HepG2 (cell line): ENCODE results near the gene KHK. TPM values are rescaled to one million over a fixed set of nuclear protein-coding genes. Genes with fewer than 3 reads are reported as not detected.

Experiments
- ARNT2 ChIP-seq: sonication (generic); formaldehyde crosslinking; IDR thresholded peaks from 2 replicates; pipeline ENCODE4 v1.8.0; 2022; ENCODE audit warnings: mild to moderate bottlenecking, low read depth, missing genetic modification reagents, moderate library complexity
- PAX8 ChIP-seq: sonication (generic); formaldehyde crosslinking; IDR thresholded peaks from 2 replicates; pipeline ENCODE4 v1.8.0; 2022; ENCODE audit warnings: mild to moderate bottlenecking, missing genetic modification reagents, borderline replicate concordance
- RAD21 ChIP-seq: fragments of 450-650 bp; formaldehyde crosslinking; IDR thresholded peaks from 2 replicates; pipeline ENCODE4 v1.5.0; 2020; ENCODE audit warnings: mild to moderate bottlenecking
- SNRNP70 ChIP-seq: fragments of 200-400 bp; formaldehyde crosslinking; IDR thresholded peaks from 2 replicates; pipeline ENCODE4 v1.6.1; 2017; ENCODE audit warnings: mild to moderate bottlenecking, low read depth, low read length, moderate library complexity
- ZNF460 ChIP-seq: sonication (generic); formaldehyde crosslinking; IDR thresholded peaks from 2 replicates; pipeline ENCODE4 v1.5.1; 2020; ENCODE audit warnings: missing genetic modification reagents, mild to moderate bottlenecking, borderline replicate concordance
- ZNF549 ChIP-seq: sonication (generic); formaldehyde crosslinking; IDR thresholded peaks from 2 replicates; pipeline ENCODE4 v1.5.0; 2020; ENCODE audit warnings: missing genetic modification reagents
- ZNF589 ChIP-seq: sonication (generic); formaldehyde crosslinking; conservative IDR thresholded peaks from 2 replicates; pipeline ENCODE4 v1.8.0; 2022; ENCODE audit warnings: mild to moderate bottlenecking, moderate library complexity, missing genetic modification reagents
- ZNF607 ChIP-seq: sonication (generic); formaldehyde crosslinking; IDR thresholded peaks from 2 replicates; pipeline ENCODE4 v1.5.1; 2020; ENCODE audit warnings: missing genetic modification reagents, mild to moderate bottlenecking, borderline replicate concordance
- ZNF749 ChIP-seq: sonication (generic); formaldehyde crosslinking; IDR thresholded peaks from 2 replicates; pipeline ENCODE4 v1.8.0; 2022; ENCODE audit warnings: mild to moderate bottlenecking, missing genetic modification reagents, moderate library complexity, borderline replicate concordance
- ZNF766 ChIP-seq: sonication (generic); formaldehyde crosslinking; IDR thresholded peaks from 2 replicates; pipeline ENCODE4 v1.5.0; 2020; ENCODE audit warnings: missing genetic modification reagents, borderline replicate concordance
- polyA plus RNA-seq, 8 experiments: library from polyadenylated mRNA; depleted of rRNA in 3 of 8; stranded (reverse) in 7 of 8; unstranded in 1 of 8; fragments of >200 nt; fragmentation: Illumina TruSeq in 4 of 8; extraction: Trizol in 4 of 8; gene quantifications; 2 replicates each; pipeline versions ENCODE4 v1.2.1 to v1.2.3, GENCODE V29; 2011 to 2016; ENCODE audit warnings: low read depth in 4 of 8, missing spikeins in 1 of 8, mixed read lengths in 1 of 8; ENCODE audit not compliant: insufficient read depth in 1 of 8
- total RNA-seq, 5 experiments: library from RNA; depleted of rRNA; stranded (reverse); fragments of >200 nt; fragmentation: Illumina TruSeq; extraction: Trizol; gene quantifications; 2 replicates each; pipeline ENCODE4 v1.2.3, GENCODE V29; 2016; ENCODE audit warnings: low read depth in 1 of 5
- TF ChIP-seq, protein P1 (sequence below): sonication (generic); formaldehyde crosslinking; IDR thresholded peaks from 2 replicates; pipeline ENCODE4 v1.5.1; 2020; ENCODE audit warnings: mild to moderate bottlenecking, missing genetic modification reagents
- TF ChIP-seq, protein P2 (sequence below): sonication (generic); formaldehyde crosslinking; IDR thresholded peaks from 2 replicates; pipeline ENCODE4 v1.4.0; 2020; ENCODE audit warnings: missing genetic modification reagents, borderline replicate concordance
- TF ChIP-seq, protein P3 (sequence below): sonication (generic); formaldehyde crosslinking; IDR thresholded peaks from 2 replicates; pipeline ENCODE4 v1.4.0; 2020; ENCODE audit warnings: low read depth, missing genetic modification reagents
- TF ChIP-seq, protein P4 (sequence below), 2 experiments: fragments of 450-650 bp in 1 of 2; sonication (generic) in 1 of 2; formaldehyde crosslinking; IDR thresholded peaks; 2 replicates each; pipeline versions ENCODE4 v1.5.0 to v1.8.0; 2020 to 2022; ENCODE audit warnings: mild to moderate bottlenecking in 1 of 2, missing genetic modification reagents in 1 of 2
- TF ChIP-seq, protein P5 (sequence below): sonication (generic); formaldehyde crosslinking; IDR thresholded peaks from 2 replicates; pipeline ENCODE4 v1.8.0; 2022; ENCODE audit warnings: missing genetic modification reagents, mild to moderate bottlenecking, inconsistent platforms, borderline replicate concordance

Gene KHK
- total and polyA plus RNA-seq, 2 of the 13 experiments (the other 11 are each of a cell fraction or from before 2014, with no cell fraction given): 40.9 to 99.2 TPM

DNA sequence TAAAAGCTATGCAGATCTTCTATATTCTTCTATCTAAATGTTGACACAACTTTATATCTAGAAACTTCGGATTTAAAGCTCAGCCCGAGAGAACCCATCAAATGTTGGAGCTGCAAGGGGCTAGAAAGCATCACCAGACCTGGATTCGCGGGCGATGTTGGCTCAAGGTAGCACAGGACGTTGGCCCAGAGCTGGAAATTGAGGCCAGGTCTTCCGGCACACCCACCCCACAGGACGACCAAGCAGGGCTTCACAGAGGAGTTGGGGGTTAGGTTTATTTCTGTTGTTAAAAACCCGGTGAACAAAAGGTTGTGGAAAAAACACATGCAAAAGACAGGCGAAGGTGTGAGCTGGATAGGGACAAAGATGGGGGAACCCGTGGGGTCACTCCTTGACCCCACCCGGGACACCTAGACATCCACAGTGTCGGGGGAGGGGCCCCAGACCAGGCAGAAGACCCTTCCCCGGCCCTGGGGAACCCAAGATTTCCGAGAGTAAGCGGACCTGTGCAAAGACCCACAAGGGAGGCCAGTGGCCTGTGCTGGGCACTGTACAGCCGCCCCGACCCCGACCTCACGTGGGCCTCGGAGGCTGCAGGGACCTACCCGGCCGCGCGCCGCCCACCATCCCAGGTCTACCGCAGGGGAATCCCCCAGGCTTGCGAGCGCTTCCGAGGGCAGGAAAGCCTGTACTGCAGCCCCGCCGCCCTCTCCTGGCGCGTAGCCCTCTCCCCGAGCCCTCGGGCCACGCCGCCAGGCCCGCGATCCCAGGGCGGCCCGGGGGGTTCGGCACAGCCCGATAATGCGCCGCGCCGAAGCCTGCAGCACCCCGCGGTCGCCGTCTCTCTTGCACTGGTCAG is 36.9 kb upstream of the KHK start (continued):
- TF ChIP-seq ZNF460: no peak
- TF ChIP-seq ZNF766: 0 out of 2 replicates have a peak, but pooled peaks have one; percentile 22
- TF ChIP-seq, protein P1, sequence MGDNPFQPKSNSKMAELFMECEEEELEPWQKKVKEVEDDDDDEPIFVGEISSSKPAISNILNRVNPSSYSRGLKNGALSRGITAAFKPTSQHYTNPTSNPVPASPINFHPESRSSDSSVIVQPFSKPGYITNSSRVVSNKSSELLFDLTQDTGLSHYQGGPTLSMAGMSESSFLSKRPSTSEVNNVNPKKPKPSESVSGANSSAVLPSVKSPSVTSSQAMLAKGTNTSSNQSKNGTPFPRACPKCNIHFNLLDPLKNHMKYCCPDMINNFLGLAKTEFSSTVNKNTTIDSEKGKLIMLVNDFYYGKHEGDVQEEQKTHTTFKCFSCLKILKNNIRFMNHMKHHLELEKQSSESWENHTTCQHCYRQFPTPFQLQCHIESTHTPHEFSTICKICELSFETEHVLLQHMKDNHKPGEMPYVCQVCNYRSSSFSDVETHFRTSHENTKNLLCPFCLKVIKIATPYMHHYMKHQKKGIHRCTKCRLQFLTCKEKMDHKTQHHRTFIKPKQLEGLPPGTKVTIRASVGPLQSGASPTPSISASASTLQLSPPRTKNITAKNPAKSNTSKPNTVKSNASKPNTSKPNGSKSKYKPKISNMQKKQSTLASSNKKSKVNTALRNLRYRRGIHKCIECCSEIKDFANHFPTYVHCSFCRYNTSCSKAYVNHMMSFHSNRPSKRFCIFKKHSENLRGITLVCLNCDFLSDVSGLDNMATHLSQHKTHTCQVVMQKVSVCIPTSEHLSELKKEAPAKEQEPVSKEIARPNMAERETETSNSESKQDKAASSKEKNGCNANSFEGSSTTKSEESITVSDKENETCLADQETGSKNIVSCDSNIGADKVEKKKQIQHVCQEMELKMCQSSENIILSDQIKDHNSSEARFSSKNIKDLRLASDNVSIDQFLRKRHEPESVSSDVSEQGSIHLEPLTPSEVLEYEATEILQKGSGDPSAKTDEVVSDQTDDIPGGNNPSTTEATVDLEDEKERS (CRISPR knock-in tag): no peak; the same call in 1 of the 2 replicates
- TF ChIP-seq, protein P2, sequence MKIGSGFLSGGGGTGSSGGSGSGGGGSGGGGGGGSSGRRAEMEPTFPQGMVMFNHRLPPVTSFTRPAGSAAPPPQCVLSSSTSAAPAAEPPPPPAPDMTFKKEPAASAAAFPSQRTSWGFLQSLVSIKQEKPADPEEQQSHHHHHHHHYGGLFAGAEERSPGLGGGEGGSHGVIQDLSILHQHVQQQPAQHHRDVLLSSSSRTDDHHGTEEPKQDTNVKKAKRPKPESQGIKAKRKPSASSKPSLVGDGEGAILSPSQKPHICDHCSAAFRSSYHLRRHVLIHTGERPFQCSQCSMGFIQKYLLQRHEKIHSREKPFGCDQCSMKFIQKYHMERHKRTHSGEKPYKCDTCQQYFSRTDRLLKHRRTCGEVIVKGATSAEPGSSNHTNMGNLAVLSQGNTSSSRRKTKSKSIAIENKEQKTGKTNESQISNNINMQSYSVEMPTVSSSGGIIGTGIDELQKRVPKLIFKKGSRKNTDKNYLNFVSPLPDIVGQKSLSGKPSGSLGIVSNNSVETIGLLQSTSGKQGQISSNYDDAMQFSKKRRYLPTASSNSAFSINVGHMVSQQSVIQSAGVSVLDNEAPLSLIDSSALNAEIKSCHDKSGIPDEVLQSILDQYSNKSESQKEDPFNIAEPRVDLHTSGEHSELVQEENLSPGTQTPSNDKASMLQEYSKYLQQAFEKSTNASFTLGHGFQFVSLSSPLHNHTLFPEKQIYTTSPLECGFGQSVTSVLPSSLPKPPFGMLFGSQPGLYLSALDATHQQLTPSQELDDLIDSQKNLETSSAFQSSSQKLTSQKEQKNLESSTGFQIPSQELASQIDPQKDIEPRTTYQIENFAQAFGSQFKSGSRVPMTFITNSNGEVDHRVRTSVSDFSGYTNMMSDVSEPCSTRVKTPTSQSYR (CRISPR knock-in tag): no peak
- no peak for TF ChIP-seq ZNF549 (CRISPR knock-in tag)
- no peak; the same call in 1 of the 2 replicates for TF ChIP-seq ARNT2
- peak; percentile 62 for TF ChIP-seq RAD21 (CRISPR knock-in tag)
- TF ChIP-seq PAX8 (CRISPR knock-in tag): no peak
- no peak for TF ChIP-seq ZNF607
- TF ChIP-seq ZNF589 (CRISPR knock-in tag): no peak
- no peak for TF ChIP-seq SNRNP70
- TF ChIP-seq ZNF749 (CRISPR knock-in tag): no peak
- TF ChIP-seq, protein P3, sequence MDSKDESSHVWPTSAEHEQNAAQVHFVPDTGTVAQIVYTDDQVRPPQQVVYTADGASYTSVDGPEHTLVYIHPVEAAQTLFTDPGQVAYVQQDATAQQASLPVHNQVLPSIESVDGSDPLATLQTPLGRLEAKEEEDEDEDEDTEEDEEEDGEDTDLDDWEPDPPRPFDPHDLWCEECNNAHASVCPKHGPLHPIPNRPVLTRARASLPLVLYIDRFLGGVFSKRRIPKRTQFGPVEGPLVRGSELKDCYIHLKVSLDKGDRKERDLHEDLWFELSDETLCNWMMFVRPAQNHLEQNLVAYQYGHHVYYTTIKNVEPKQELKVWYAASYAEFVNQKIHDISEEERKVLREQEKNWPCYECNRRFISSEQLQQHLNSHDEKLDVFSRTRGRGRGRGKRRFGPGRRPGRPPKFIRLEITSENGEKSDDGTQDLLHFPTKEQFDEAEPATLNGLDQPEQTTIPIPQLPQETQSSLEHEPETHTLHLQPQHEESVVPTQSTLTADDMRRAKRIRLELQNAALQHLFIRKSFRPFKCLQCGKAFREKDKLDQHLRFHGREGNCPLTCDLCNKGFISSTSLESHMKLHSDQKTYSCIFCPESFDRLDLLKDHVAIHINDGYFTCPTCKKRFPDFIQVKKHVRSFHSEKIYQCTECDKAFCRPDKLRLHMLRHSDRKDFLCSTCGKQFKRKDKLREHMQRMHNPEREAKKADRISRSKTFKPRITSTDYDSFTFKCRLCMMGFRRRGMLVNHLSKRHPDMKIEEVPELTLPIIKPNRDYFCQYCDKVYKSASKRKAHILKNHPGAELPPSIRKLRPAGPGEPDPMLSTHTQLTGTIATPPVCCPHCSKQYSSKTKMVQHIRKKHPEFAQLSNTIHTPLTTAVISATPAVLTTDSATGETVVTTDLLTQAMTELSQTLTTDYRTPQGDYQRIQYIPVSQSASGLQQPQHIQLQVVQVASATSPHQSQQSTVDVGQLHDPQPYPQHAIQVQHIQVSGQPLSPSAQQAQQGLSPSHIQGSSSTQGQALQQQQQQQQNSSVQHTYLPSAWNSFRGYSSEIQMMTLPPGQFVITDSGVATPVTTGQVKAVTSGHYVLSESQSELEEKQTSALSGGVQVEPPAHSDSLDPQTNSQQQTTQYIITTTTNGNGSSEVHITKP (CRISPR knock-in tag): no peak
- TF ChIP-seq, protein P4, sequence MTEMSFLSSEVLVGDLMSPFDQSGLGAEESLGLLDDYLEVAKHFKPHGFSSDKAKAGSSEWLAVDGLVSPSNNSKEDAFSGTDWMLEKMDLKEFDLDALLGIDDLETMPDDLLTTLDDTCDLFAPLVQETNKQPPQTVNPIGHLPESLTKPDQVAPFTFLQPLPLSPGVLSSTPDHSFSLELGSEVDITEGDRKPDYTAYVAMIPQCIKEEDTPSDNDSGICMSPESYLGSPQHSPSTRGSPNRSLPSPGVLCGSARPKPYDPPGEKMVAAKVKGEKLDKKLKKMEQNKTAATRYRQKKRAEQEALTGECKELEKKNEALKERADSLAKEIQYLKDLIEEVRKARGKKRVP (CRISPR knock-in tag; IDR thresholded peaks at IDR 0.05): peak in 1 of 2 experiments; percentile 65; a peak in 1 of 4 replicates
- TF ChIP-seq, protein P5, sequence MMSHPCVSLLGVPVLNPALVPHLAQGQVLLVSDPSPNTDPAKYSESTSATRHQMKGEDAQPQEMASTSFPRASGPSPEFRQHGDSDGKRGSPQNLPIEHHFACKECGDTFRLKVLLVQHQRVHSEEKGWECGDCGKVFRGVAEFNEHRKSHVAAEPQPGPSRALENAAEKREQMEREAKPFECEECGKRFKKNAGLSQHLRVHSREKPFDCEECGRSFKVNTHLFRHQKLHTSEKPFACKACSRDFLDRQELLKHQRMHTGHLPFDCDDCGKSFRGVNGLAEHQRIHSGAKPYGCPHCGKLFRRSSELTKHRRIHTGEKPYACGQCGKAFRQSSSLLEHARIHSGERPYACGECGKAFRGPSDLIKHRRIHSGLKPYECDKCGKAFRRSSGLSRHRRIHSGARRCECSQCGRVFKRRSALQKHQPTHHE (CRISPR knock-in tag): no peak
